GM19397 (cell line): ENCODE data around the gene ITPR2.
"Not testable (repeated sequence)": the region's sequence is repeated elsewhere in the genome, so short reads cannot be mapped to it uniquely, and the experiment has no call there.

Source experiments
- ATAC-seq: cut with Tn5 transposase; IDR thresholded peaks from one replicate; pipeline ENCODE4 v1.9.1; 2021; ENCODE audit warnings: mild to moderate bottlenecking, moderate library complexity; ENCODE audit not compliant: unreplicated experiment

ITPR2 gene

GRCh38 chr12:26851031-26851809, 18.2 kb upstream of the ITPR2 start:
- no peak for ATAC-seq

GRCh38 chr12:26848156-26848825, 15.3 kb upstream of the ITPR2 start:
- no peak for ATAC-seq

GRCh38 chr12:26847431-26847830, 14.4 kb upstream of the ITPR2 start:
- no peak for ATAC-seq

- peak; percentile 57 for ATAC-seq
These were observed 13.4 kb upstream of the ITPR2 start for GRCh38 chr12:26846416-26846815.

GRCh38 chr12:26845984-26846383, 13.0 kb upstream of the ITPR2 start:
- ATAC-seq: peak; percentile 6

- no peak for ATAC-seq
These were observed 12.2 kb upstream of the ITPR2 start for GRCh38 chr12:26845057-26845666.

GRCh38 chr12:26843311-26843710, 10.3 kb upstream of the ITPR2 start:
- no peak for ATAC-seq

GRCh38 chr12:26841085-26841484, 8.1 kb upstream of the ITPR2 start:
- no peak for ATAC-seq

GRCh38 chr12:26839512-26839911, 6.5 kb upstream of the ITPR2 start:
- no peak for ATAC-seq

GRCh38 chr12:26838888-26839416, 6.0 kb upstream of the ITPR2 start:
- ATAC-seq: no peak

- no peak for ATAC-seq
These were observed 3.2 kb upstream of the ITPR2 start for GRCh38 chr12:26836201-26836600.

GRCh38 chr12:26834503-26835060, 1.6 kb upstream of the ITPR2 start:
- ATAC-seq: not testable (repeated sequence)

GRCh38 chr12:26833743-26834490, 923 bp upstream of the ITPR2 start:
- no peak for ATAC-seq

- ATAC-seq: peak; percentile 47
These were observed 808 bp downstream of the ITPR2 start for GRCh38 chr12:26831951-26832821.

GRCh38 chr12:26830783-26831551, 2.0 kb downstream of the ITPR2 start:
- no peak for ATAC-seq

- no peak for ATAC-seq
These were observed 2.6 kb downstream of the ITPR2 start for GRCh38 chr12:26830363-26830762.

GRCh38 chr12:26828280-26829073, 4.5 kb downstream of the ITPR2 start:
- no peak for ATAC-seq

GRCh38 chr12:26826437-26826836, 6.6 kb downstream of the ITPR2 start:
- ATAC-seq: no peak
